Measurements from ENCODE around the gene PRDM16. TPM values are rescaled to one million over a fixed set of nuclear protein-coding genes. Genes with fewer than 3 reads are reported as not detected.

Gene PRDM16
- total and polyA plus RNA-seq, 2 of the 13 experiments (the other 11 are each of a cell fraction or from before 2014, with no cell fraction given): 0.15 to 0.81 TPM

DNA sequence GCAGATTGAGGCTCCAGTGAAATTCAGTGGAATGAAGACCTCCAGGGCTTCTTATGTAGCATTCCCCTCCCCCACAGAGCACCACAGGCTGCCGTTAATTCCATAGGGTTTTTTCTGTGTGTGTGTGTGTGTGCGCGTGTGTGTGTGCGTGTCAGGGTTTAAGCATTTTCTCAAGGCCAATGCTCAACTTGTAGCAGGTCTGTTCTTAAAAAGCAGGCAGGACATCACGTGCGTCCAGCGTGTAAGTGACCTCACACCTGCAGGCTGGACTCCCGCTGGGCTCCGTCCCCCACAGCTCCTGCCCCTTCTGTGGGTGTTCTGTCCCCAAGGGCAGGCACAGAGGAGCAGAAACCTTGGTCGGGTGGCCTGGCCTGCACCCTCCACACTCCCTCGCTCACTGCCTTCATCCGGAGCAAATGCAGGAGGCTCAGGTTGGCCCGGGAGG lies 5.3 kb downstream of the PRDM16 start (continued):
- TF ChIP-seq HNRNPK (IDR thresholded peaks at IDR 0.05; ENCODE audit: low read depth, low read length, poor library complexity, severe bottlenecking): no peak

DNA sequence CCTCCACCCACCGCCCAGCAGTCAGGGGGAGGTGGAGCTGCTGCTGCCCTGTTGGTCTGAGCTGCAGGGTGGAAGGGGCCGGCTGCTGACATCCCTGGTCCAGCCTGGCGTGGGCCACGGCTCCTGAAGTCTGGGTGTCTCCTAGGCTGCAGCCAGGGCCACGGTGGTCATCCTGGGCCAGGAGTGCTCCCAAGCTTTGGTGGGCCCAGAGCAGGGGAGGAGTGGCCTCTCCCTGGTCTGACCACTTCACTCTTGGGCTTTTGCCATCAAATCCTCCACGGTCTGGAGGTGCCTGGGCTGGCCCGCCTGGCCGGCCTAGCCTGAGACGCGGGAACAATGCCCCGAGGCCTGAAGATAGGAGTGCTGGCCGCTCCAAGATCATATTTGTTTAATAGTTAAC lies 5.8 kb downstream of the PRDM16 start:
- BruUV-seq (replicated peaks): no TSS peak
- H3K27me3 ChIP-seq (ENCODE audit: control insufficient read depth in 1 of 2, insufficient read depth in 2 of 2, low read length in 2 of 2): peaks cover 8 to 23% of the 10 kb centered on the region in 2 experiments
- POLR2A ChIA-PET: no interaction called here
- H3K36me3 ChIP-seq (replicated peaks in 1 of 2; ENCODE audit: control insufficient read depth in 1 of 2, insufficient read depth in 2 of 2, low read length in 2 of 2): no peaks in the 10 kb centered on the region
- no peak overlapping the region for H3K27ac ChIP-seq (ENCODE audit: extremely low read length, insufficient read depth, low read length)
- TF ChIP-seq GLI4 (CRISPR knock-in tag; IDR thresholded peaks at IDR 0.05; ENCODE audit: borderline replicate concordance): no peak
- no peak for TF ChIP-seq ZNF720 (CRISPR knock-in tag; IDR thresholded peaks at IDR 0.05)
- TF ChIP-seq TRIM24 (CRISPR knock-in tag; IDR thresholded peaks at IDR 0.05): no peak
- peak; percentile 73 for TF ChIP-seq ZNF263 (CRISPR knock-in tag; IDR thresholded peaks at IDR 0.05)
- no peak for TF ChIP-seq BCL6 (CRISPR knock-in tag; IDR thresholded peaks at IDR 0.05)
- TF ChIP-seq, protein P1, sequence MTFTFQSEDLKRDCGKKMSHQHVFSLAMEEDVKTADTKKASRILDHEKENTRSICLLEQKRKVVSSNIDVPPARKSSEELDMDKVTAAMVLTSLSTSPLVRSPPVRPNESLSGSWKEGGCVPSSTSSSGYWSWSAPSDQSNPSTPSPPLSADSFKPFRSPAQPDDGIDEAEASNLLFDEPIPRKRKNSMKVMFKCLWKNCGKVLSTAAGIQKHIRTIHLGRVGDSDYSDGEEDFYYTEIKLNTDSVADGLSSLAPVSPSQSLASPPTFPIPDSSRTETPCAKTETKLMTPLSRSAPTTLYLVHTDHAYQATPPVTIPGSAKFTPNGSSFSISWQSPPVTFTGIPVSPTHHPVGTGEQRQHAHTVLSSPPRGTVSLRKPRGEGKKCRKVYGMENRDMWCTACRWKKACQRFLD (CRISPR knock-in tag; IDR thresholded peaks at IDR 0.05; ENCODE audit: borderline replicate concordance): no peak
- peaks cover 20% of the 10 kb centered on the region for H3K4me1 ChIP-seq (ENCODE audit: insufficient read depth, low read length)
- H3K79me2 ChIP-seq (ENCODE audit: insufficient read depth, low read length): peaks cover 2% of the 10 kb centered on the region
- intact Hi-C loops (cut with micrococcal nuclease; ENCODE audit: unreplicated experiment): no loop called here
- 43% methylated on average over 6 of the region's 12 CpGs for WGBS (ENCODE audit: low lambda C conversion rate)
- in situ Hi-C loops (cut with HindIII; ENCODE audit: extremely low pct_ligation_motif_present, low pct_unique_long_range_greater_than_20kb): loop anchor here (25.0 kb wide), 1 partner anchor 213 kb away; no protein-coding TSS in a partner anchor
- H3K4me3 ChIP-seq (replicated peaks in 1 of 3; ENCODE audit: insufficient read depth in 1 of 3, low read depth in 2 of 3, low read length in 3 of 3): no peak overlapping the region
- H3K9me3 ChIP-seq (ENCODE audit: low read length): no peaks in the 10 kb centered on the region
- CTCF ChIA-PET (ENCODE audit: low intra/inter-chr PET ratio, low total read pairs): no interaction called here
- DNase-seq (ENCODE audit: low spot score) (no peak), FAIRE-seq (no peak), ATAC-seq (no peak)
- H2AFZ ChIP-seq (ENCODE audit: low read length): no peak overlapping the region
- H3K4me2 ChIP-seq (ENCODE audit: low read depth, low read length): no peak overlapping the region
- H4K20me1 ChIP-seq (ENCODE audit: insufficient read depth, low read length): no peaks in the 10 kb centered on the region
- no peak overlapping the region for H3K9ac ChIP-seq (ENCODE audit: insufficient read depth, low read depth, low read length)
